GOT3 (cell line): ENCODE measurements around the gene ASB13.
A peak's percentile ranks its signal among the peaks of the same experiment; 100 is the strongest.

Experiments used
- DNase-seq: peaks from one replicate; lab custom pipeline; 2025; ENCODE audit warnings: mixed read lengths; lab: John Stamatoyannopoulos, UW

ASB13 gene, protein sequence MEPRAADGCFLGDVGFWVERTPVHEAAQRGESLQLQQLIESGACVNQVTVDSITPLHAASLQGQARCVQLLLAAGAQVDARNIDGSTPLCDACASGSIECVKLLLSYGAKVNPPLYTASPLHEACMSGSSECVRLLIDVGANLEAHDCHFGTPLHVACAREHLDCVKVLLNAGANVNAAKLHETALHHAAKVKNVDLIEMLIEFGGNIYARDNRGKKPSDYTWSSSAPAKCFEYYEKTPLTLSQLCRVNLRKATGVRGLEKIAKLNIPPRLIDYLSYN

DNA sequence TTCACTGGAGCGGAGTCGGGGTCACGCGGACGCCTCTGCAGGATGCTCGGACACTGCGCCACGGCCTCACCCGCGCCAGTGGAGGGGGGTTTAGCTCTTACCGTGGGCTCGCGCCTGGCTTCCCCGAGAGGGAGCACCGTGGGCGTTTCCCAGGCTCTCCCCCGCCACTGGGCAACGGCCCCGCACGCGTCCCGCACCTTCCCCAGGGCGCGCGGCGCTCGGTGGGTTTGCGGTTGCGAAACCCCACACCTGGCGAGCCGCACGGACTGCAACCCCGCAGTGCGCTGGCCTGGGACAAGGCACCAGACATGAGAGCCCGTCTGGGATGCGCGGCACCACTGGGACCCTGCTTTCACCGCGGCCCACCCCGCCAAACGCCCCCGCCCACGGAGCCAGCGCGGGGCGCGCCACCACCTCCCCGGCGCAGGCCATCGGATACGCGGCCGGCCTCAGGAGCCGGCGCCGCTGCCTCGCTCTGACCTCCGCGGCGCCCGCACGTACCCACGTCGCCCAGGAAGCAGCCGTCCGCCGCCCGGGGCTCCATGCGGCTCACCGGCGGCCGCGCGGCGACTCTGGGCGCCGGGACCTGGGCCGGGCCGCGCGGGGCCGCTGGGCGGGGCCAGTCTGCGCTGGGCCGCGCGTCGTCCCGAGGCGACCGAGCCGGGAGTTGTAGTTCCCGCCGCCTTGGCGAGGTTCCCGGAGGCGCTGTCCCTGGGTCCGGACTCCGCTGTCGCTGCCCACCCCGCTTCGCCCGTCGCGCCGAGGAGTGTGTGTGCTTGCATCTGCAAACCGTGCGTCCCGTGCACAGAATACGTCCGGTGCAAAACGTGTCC, at the start of gene ASB13:
Gene ASB13, minus strand, starts transcription at position 588 of the 833 bp plus-strand sequence. Its CDS starts 44 bp downstream, at position 544.
- DNase-seq, result no peak

DNA sequence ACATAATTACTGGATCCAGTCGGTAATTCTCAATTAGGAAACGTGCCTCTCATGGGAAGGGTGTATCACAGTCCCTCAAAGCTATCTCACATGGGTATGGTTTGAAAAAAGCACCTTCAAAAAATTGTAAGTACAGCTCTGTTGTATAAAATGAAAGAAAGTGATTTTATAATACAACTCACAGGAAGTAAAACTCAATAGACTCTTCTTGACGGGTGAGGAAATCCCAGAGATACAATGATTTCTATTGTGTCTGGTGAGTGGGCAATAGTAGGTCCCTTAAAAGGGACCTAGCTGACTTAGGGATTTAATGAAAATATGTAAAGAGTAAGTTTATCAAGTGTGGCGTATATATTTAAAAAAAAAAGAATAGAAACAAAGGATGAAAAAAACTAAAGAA, 45.2 kb upstream of the ASB13 start:
- DNase-seq, result no peak

DNA sequence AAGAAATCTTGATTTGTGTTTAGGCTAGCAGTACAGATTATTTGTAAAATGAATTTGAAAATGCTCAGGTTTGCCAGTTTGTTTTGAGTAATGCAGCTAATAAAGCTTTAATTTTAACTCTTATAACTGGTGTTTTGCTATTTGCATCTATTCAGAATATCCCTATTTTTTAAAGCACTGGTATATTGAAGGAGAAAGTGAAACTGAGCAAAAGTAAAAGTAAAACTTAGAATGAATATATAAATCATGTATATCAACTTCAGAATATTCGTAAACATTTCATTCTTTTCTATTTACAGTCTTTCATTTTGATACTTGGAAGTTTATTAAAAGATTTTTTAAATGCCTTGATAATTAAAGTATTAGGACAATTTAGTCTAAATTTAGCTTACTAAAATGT, 44.5 kb upstream of the ASB13 start:
- DNase-seq, result no peak

DNA sequence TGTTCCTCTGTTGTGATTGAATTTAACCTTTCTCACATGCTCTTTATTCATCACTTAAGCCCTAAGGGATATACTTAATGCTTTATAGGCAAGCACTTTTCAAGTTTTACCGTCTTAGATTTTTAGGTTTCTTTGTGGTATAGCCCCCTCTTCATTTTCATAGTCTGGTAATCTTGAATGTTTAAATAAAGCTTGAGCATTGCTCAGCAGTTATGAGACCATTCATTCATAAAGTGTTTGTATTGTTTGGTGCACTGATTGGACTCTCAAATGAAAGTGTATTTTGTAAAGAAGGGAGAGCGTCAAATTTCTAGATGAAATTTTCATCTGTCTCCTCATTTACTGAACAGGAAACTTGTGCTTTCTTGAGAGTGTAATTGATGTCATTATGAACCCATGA, 43.5 kb upstream of the ASB13 start:
- no peak for DNase-seq

DNA sequence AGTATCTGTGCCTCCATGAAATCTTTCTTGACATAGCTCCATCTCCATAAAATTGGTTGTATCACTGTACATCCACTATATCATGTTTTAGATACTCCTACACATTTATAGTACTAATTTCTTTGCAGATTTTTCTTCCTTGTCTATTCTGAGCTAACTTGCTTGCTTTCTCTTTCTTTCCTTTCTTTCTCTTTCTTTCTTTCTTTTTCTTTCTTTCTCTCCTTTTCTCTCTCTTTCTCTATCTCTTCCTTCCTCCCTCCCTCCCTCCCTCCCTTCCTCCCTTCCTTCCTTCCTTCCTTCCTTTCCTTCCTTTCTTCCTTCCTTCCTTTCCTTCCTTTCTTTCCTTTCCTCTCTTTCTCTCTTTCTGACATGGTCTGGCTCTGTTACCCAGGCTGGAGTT, 42.0 kb upstream of the ASB13 start:
- DNase-seq, result no peak

DNA sequence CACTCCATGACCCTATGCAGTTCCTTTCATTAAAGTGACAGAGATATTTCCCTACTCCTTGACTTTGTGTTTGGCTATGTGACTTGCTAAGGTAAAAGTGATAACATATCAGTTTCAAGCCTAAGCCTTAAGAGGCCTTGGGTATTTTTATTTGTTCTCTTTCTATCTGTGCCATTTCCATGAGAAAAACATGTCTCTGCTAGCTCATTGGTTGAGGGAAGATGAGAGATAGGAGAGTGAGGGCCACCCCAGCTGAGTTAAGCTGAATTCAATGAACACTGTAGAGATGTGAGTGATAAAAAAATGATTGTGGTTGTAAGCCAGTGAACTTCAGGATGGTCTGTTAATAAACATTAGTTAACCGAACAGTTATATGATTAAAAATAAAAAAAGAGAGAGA, 31.7 kb upstream of the ASB13 start:
- no peak for DNase-seq

DNA sequence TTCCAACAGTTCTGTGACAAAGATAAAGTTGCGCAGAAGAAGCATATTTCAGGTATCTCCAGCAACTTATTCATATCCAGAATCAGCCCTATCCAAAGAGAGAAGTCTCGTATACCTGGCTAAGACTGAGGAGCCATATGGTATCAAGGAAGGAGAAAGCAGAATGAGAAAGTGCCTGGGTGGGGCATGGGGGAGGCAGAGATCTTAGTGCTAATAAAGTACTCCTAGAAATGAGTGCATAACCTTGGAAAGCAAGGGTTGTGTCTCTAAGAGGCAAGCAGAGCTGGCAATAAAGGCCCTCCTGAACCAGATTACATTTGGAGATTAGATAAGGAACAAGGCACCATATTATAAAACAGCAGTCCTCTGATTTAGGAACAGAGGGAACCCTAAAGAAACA, 30.9 kb upstream of the ASB13 start:
- DNase-seq, result no peak

DNA sequence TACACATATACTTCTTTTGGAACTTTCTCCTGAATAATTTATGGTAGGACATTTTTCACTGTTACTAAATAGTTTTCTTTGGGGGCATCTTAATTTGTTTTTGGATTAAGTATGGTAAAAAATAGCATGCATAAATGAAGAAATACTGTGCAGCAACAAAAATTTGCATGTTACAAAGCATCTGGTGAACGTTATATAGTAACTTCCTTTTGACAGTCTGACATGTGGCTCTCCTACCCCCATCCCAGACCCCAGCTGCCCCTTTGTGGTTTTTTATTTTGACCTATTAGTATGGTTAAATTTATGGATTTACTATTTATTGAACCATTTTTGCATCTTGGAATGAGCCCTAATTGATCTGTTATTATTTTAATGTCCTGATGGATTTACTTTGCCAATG, 28.2 kb upstream of the ASB13 start:
- DNase-seq, result no peak

DNA sequence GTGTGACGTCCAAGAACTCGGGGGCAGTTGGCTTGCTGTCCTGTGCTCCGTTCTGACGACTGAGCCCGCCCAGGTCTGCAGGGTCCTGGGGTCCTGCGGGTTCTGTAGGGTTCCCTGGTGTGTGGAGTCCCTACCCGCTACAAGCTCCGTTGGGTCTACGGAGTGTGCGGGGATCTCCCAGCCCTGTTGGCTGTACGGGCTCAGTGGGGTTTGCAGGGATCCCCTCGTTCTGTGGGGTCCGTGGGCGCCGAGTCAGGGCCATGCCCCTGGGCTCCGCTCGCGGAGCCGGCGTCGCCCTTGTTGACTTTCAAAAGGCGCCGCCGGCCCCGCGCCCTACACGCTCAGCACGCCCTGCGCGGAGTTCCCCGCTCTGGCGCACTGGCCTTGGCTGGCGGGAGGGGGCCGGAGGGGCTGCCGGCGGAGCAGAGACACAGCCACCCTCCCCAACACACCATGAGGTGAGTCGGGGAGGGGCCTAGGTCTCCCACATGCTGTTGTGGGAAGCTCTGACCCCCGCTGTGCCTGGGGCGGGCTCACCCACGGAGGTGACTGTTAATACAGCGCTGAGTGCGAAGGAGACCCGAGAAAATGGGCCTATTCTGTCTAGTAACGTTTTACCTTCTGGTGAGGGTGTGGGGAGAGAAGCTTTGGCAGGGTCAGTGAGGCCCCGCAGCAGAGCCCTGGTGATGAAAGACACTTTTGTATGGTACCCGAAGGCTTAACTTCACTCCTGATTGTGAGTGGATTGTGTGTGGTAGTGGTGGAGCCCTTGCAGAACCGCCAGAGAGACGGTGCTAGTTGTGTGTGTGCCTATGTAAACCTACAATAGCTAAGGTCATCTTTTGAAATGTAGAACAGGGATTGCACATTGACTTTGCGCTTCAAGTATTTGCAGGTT, 26.3 kb upstream of the ASB13 start:
- DNase-seq, result no peak

DNA sequence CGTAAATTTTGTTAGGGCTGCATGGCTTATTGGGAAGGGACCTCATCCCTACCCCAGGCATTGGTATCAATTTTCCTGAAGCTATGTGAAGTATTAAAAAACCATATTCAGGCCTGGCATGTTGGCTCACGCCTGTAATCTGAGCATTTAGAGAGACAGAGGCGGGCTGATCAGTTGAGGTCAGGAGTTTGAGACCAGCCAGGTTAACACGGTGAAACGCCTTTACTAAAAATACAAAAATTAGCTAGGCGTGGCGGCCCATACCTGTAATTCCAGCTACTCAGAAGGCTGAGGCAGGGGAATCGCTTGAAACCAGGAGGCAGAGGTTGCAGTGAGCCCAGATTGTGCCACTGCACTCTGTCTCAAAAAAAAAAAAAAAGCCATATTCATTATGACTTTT, 25.4 kb upstream of the ASB13 start:
- no peak for DNase-seq

DNA sequence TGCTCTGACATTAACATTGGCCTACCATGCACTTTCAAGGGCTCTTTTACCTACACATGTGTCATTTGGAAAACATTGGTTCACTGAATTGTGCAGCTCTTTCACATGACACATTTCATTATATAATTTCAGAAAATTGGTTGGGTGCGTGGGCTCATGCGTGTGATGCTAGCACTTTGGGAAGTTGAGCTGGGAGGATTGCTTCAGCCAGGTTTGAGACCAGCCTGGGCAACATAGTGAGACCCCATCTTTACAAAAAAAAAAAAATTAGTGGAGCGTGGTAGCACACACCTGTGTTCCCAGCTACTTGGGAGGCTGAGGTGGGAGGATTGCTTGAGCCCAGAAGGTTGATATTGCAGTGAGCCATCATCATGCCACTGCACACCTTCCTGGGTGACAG, 22.2 kb upstream of the ASB13 start:
- no peak for DNase-seq

DNA sequence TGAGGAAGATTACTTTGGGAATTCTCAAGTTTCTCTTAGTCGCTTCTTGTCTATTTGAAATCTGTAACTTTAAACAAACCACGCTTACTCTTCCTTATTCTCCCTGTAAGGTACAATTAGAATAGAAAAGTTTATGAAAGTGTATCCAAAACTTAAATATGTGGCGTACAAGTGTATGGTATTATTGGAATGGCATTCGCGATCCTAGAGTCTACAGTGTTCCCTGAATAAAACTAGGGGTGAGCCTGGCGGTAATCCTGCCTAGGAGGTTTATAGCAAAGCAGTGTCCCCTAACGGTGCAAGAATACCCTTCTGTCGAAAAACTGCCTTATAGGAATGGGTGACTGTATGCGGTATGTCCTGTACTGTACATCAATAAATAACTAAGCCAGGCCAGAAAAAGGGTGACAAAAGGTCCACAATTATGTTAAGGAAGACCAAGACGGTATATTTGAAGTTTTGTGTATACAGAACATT, 19.4 kb upstream of the ASB13 start:
- DNase-seq, result no peak

DNA sequence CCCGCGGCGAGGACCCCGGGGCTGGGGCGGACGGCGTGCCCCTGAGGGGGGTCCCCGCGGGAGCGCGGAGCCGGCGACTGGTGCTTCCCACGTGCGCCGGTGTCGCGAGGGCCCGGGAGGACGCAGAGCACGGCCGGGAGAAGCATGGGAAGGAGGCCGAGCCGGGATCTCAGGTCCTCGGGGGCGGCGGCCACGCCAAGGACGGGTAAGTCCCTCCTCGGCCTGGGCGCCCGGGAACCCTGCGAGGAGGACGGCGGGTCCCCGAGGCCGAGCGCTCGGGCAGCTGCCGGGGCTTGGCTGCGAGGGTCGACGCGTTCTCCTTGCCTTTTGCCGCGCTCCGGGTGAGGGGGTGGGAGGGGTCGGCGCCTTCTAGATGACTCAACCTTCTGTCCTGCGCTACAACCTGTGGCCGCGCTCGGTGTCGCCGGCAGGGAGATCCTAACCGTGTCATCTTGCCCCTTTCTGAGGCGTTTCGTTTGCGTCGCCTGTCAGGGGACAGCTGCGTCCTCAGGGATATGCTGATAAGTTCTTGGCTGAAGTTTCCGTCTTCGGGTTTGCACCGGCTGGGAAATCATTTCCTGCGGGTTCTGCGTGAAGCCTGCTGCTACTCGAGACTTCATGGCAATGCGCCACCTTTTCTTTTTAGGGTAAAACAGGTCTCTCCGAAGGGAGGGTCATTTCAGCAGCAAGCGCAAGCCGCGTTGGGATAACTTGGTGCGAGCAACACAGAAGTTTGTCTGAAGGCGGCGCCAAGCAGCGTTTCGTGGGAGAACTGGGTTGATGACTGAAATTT, 18.8 kb upstream of the ASB13 start:
- DNase-seq, result no peak

DNA sequence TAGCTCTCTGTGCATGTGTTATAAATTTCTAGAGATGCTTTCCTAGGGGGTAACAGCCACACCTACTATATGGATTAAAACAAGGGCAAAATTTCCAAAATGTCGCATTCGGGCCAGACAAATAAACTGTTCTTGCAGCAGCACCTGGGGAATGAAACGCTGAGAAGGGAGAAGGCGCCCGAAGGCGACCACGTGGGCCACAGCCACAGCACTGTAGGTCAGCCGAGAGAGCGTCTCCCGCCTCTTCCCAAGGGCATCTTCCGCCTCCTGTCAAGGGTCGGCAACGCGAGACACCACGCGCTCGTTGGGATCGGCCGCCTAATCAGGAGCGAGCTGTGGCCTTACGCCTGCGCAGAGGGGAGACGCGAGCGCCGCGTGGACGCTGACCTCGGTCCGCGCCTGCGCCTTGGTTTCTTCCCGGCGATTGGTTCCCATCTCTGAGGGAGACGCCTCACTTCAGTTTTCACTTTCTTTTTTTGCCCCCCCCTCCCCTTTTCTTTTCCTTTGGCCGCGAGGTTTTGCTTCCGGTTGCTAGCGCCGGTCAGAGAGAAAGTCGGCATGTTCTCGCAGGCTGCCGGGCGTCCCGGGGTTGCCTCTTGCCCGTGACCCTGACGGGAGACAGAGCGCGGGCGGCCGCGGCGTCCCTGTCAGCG, 18.0 kb upstream of the ASB13 start, which contains the start of gene TASOR2:
Gene TASOR2, plus strand, starts transcription at position 521 of the 653 bp plus-strand sequence. CDS start 35,805 bp downstream, outside the sequence.
- peak; percentile 93 for DNase-seq

DNA sequence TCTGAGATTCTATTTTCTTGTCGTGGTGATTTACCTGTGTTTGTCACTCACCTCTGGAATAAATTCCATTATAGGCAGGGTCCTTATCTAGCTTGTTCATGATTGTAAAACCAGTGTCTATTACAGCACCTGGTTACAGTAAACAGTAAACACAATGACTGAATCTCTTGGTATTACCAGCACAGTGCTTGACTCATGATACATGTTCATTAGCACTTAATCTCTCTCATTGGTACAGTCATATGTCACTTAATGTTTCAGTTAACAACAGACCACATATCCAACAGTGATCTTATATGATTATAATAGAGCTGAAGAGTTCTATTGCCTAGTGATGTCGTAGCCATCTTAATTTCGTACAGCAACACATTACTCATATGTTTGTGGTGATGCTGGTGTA, 16.7 kb upstream of the ASB13 start:
- no peak for DNase-seq

DNA sequence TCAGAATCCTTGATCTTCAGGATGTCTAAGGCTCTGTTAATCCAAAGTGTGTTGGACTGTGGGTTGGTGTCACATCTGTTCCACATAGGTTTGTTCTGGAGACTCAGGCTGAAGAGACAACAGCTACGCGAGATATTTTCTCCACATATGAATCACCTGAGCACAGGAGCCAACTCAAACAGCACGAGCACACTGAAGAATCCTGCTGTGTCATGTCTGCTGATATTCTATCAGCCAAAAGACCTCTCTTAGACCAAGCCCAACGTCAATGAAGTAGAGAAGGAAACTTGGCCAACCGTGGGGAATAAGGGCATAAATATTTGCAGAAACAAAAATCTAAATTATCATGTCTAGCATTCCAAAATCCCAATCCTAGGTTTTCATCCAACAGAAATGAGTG, 15.5 kb upstream of the ASB13 start:
- DNase-seq, result no peak

DNA sequence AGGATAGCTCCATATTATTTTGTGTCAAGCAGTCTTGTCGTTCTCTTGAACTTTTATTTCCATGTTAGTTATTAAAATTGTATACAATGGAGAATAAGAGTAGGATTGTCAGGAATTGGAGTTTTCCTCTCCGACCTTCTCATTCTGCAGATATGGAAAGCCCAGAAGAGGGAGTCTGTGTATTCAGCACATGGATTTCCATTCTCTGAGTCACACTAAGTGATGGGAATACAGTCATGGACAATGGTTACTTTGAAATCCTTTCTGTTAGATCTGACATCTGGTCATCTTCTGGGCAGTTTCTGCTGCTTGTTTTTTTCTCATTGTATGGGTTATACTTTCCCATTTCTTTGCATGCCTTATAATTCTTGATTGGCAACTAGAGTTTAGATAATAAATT, 13.2 kb upstream of the ASB13 start:
- no peak for DNase-seq

DNA sequence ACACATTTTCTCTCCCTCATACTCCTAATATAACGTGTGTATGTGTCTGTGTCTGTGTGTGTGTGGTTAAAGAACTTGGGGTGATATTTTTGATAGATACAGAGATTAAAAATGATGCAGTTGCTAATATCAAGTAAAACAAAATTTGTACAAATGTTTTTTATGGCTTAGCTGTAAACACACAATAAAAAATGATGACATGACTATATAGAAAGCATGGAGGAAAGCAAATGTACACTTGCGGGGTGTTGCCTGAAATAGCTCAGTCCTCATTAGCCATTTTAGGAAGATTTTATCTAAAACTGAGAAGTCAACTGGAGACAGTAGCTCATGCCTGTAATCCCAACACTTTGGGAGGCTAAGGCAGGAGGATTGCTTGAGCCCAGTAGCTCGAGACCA, 12.6 kb upstream of the ASB13 start:
- no peak for DNase-seq

DNA sequence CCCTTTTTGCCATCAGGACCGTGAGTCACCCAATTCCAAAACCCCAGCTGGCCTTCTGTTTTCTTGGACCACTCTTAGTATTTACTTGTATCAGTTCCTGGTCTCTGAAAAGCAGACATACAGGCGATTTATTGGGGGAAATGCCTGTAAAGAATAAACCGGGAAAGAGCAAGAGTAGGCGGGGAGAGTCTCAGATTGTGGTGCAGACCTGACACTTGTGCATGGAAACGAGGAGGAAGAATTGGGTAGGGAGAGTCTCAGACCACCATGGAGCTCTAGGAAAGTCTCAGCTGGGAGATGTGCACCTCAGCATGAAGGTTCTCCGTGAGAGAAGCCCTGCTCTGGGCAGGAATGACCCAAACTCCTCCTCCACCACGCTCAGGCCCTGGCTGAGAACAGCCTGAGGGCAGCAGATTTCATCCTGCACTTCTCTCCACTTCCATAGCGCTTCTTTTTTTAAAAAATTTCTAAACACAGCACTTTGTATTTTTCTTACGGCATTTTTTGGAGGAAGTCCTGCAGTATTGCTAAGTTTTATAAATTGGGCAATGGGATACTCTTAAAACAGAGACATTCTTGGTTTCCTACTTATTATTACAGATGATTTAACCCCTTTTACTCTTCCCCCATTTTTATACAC, 12.1 kb upstream of the ASB13 start:
- no peak for DNase-seq

DNA sequence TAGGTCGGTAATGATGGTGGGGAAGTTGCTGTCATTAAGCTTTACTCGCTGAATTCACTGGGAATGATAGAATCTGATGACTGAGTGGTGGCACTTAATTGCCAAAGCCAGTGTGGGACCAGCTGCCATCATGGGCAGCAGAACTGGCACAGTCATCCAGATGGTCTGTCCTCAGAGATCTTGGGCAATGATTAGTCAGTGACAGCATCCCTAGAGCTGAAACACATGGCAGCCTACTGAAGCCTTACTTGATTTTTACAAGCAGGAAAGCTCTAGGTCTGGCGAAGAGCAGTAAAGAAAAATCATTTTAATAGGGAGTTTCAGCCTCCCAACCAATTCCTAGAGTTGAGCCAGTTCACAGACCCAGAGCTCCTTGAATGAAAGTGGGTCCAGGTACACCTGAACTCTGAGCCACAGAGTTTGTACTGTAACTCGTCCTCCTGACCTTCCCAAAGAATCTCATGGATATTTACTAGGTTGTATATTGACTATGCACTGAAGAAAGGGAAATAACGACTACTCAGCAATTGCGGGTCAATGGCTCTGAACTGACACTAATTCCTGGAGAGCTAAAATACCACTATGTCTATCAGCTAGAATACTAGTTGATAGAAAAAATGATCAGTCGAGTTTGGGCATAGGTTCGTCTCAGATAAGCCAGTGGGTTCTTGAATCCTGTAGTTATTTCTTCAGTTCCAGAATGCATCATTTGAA, 4.4 kb upstream of the ASB13 start:
- DNase-seq, result no peak
